NK-92 (cell line): ENCODE data around the gene IRS1.

Experiments used
- DNase-seq: peaks from one replicate; lab custom pipeline; 2025; ENCODE audit not compliant: unreplicated experiment; lab: John Stamatoyannopoulos, UW

IRS1 gene

DNA sequence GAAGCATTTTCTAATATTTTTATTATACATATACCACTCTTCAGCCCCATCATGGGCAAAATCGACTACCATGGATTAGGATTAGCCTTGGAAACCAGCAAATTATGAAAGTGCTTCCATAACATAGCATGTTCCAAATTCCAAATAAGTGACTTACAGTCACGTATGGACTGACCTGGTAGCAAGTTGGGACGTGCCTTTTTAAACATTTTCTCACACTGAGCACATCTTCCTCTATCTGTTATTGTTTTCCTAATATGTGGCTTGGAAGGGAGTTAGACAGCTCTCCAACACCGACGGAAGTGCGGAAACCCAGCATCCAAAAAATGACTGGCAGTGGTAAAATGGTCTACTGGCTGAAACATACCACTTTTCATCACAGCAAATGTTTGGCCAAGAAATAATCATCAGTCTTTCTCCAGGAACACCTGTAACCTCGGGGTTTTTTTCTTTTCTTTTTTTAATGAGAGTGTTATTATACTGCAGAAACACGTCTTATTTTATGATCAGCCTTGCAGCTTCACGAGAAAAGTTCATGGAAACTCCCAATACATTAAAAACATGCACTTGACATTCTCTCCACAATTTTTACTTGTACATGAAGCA is 107.0 kb downstream of the IRS1 start:
- DNase-seq, result no peak

DNA sequence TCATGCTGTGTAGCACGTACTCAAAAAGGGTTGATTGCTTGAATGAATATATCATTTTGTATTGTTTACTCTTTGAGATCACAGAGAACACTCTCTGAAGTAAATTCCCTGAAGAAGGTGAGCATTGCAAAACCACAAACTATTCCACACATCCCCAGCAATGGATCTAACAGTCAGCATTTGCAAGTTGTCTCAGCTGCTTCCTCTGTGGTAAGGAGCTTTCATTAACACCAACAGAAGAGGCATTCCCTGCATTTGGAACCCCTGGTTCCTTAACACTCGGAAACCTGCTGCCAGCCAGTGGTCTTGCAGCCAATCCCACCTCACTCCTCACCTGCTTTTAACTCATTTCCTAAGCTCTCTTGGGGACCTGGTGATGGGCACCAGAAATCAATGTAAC is 108.4 kb downstream of the IRS1 start:
- DNase-seq, result no peak

DNA sequence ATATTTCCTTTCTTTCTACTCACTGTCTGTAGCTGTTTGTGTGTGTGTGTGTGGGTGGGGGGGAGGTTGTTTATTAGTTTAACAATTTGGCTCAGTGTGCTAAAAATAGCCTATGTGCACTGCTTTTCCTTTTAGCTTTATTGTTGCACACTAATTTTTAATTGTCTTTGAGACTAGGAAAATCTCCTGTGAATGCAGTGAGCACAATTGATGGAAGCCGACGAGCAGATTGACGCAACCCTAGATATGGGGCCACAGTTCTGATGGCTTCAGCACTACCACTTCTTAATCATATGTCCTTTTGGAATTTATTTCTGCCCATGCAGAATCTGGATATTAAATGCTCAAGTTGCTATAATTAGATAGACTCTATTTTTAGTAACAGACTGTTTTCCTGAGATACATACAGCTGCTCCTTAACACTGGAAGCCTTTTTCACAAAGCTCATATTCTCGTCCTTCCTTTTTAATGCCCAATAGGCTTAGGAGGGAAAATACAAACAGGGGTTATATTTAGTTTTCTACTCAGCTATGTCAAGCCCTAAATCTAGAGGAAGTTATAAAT is 109.1 kb downstream of the IRS1 start:
- DNase-seq, result no peak

DNA sequence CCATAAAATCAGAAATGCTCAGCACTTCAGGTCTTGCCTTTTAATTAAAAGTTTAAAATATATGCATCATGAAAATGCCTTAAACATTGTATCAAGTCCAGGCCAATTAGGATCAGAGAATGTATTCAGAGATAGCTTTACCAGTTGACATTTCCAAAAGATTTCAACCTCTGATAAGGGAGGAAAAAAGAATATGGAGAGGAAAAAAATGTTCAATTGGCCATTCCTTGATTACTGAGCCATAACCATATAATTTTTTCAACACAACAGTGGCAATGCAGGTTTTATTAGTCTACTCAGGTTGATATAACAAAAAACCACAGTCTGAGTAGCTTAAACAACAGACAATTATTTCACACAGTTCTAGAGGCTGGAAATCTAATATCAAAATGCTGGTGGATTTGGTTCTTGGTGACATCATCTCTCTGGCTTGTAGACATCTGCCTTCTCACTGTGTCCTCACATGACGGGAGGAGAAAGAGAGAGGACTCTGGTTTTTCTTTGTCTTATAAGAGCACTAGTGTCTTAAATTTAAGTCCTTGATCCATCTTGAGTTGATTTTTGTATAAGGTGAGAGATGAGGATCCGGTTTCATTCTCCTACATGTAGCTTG is 111.9 kb downstream of the IRS1 start:
- no peak for DNase-seq

DNA sequence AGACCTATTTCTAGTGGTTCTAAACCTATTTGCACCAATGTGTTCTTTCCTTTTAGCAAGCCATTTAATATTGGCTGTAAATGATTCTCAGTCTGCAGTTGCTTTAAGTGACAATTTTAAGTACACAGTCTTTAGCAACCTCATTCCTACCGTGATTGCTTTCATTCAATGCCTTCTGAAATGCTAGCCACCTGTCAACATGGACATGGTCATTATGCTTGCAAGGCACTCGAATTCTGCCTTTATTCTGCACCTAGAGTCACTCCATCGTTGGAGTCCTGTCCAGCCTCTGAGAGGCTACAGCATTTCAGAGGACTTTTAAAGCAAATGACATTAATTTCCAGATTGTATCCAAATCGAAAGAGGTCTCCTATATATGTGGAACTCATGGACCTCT is 115.1 kb downstream of the IRS1 start:
- no peak for DNase-seq

DNA sequence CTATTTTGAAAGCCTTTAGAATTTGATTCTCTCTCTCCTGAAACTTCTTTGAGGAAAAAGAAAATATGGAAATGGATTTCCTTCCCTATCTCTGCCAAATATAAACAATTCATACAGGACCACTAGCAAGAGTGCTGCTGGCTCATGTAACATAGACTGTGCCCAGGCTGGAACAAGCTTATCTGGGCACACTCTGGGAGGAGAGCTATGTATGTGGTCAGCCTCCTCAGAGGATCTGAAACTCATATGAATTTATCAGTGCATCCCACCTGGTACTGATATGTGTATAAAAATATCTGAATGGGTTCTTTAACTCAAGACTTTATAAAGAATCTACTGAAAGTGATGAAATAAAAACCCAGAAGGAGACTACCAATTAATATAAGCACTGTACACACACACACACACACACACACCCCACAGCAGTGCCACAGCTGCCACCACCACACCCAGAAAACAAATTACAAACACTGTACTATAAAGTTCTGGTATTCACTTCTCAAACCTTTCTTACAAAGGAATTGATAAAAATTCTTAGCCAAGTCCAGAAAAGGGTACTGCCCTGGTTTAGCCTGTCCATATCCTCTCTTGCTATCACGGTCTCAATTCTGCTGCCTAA is 115.6 kb downstream of the IRS1 start:
- no peak for DNase-seq

DNA sequence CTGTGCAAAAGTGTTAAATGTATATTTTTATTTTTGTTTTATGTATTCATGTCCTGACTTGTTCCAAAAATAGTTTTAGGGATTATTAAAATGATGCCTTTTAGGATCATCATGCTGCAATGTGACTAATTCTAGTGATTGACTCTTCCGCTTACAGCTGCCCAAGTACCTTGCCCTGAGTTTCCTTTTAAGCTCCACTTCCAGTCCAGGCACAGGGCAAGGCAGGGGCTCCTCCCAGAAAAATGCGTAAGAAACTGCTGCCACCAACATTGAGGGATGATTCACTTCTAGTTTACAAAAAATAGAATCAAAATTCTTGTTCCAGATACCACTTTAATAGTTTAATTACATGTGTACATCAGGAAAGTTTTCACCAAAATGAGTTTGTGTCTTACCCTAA is 116.4 kb downstream of the IRS1 start:
- DNase-seq, result no peak
